Inferior parietal cortex (tissue), 1 donor: ENCODE data around the gene NOS3.

Experiments used
- DNase-seq: peaks from one replicate; pipeline ENCODE4 v3.0.0-alpha.2; 2016; ENCODE audit errors: extremely low spot score

The NOS3 gene

GRCh38 chr7:150964593-150965111, 26.2 kb upstream of the NOS3 start:
- no peak for DNase-seq

- no peak for DNase-seq
Observed at GRCh38 chr7:150965273-150965830, 25.5 kb upstream of the NOS3 start.

GRCh38 chr7:150966002-150966401, 24.8 kb upstream of the NOS3 start:
- DNase-seq: no peak

DNA sequence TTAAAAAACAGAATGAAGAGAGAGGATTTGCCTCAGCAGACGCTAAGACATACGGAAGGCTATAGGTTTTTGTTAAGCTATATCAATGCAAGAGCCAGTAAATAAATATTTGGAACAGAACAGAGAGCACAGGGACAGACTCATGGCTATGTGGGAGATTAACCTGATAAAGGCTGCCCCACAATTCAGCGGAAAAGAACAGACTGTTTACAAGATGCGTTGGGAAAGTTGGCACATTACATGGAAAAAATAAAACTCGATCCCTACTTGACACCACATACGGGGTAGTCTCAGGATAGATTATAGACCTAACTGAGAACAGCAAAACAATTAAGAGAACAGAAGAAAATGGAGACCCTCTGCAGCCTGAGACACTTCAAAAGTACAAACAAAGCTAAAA, 23.5 kb upstream of the NOS3 start:
- no peak for DNase-seq

DNA sequence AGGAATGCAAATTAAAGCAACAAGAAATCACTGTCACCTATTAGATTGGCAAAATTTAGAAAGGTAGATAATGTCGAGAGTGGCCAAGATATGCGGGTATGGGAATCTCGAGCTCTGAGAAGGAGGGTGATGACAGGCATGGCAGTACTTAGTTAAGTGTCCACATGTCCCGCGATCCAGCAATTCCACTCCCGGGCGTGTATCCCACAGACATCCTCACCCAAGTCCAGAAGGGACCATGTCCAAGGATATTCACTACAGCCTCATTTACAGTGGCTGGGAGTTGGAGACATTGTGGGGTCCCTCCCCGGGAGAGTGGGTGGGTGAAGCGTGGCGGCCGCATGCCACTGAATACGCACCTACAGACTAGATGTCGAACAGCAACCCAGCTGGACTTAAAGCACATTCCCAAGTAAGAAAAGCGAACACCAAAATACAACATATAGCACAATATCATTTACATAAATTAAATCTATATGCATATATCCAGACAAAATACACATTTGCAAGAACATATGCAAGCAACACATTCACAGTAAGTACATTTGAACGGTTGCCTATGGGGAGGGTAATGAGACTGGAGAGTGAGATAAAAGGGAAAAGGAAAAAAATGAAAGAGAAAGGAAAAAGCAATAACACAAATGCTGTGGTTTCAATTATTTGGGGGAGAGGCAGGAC, 22.6 kb upstream of the NOS3 start:
- DNase-seq: no peak

- DNase-seq: no peak
Observed at GRCh38 chr7:150968734-150969372, 22.0 kb upstream of the NOS3 start.

DNA sequence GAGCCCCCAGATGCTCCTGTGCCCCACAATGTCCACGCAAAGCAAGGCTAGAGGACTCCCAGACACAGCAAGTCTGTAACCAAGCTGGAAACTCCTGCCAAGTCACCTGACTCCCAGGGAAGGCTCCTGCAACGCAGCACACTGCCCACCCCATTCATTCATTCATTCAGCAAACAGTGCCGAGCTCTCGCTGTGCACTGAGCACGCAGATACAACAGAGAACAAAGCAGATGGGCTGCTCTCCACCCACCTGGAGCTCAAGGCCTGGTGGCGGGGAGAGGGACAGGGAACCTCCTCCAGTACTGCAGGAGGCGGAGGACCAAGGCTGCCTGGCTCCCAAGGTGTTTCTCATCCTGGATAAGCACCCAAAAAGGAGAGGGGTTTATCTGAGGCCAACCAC, 21.3 kb upstream of the NOS3 start:
- no peak for DNase-seq

GRCh38 chr7:150970424-150970823, 20.4 kb upstream of the NOS3 start:
- no peak for DNase-seq

DNA sequence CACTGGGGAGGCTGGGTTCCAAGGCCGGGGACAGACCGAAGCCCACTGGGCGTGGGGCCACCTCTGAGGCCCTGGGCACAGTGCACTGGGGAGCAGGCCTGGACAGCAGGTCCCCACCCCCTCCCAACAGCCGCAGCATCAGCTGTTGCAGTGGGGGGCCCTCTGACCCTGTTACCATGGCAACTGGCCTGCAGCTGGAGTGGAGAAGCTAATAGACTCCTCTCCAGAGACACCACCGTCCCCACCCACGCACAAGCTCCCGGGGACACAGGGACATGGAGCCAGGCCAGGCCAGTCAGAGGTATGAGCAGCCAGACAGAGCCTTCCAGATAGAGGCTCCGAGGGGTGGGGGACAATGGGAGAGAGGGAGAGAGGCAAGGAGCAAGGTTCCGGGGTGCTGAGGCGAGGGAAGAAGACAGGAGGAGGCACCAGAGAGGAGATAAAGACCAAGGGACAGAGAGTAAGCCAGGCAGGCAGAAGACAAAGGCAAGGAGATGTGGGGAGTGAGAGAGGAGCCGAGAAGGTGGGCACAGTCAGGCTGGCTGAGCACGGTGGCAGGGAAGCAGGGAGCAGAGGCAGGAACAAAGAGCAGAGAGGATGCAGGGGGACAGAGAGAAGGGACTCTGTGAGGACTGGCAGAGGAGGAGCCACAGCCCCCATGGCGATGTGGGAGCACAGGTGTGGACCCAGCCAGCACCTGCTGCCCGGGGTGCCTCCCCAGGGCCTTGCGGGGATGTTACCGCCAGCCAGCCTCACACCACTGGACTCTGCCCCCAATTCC, 19.4 kb upstream of the NOS3 start:
- DNase-seq: no peak

GRCh38 chr7:150972023-150972468, 18.8 kb upstream of the NOS3 start:
- no peak for DNase-seq

GRCh38 chr7:150972741-150973140, 18.1 kb upstream of the NOS3 start:
- no peak for DNase-seq

DNA sequence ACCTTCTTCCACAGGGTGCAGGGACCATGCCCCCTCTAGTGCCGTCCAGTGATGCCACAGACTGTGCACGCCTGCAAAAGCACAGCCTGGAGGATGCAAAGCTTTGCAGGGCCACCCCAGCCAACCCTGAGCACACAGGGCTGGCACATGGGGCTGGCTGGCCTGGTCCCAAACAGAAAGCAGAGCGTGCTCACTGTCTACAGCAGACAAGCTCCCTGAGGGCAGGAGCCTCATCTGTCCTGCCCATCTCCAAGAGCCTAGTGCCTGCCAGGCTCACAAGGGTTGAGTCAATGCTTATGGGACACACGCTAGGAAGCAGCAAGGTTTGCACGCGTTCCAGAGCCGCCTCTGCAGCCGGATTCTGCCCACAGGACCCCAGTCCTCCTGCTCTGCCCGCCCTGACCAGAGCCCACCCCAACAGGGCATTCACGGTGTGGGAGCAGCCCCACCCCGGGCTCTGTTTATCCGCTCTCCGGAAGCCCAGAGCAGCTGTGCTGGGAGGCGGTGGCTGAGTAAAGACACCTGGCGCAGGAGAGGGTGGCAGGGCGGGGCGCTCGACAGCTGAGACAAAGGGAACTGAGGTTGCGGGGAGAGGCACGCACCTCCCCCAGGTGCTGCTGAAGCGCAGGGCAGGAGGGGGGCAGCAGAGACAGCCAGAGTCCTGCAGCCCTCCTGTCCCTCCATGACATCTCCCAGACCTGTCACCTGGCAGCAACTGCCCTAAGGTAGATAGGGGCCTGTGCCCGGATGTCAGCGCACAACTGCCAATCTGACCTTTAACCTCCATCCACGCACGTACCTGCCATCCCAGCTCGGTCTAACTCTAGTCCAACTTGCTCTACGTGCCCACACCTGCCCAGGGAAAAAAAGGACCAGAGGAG, 17.0 kb upstream of the NOS3 start:
- no peak for DNase-seq

DNA sequence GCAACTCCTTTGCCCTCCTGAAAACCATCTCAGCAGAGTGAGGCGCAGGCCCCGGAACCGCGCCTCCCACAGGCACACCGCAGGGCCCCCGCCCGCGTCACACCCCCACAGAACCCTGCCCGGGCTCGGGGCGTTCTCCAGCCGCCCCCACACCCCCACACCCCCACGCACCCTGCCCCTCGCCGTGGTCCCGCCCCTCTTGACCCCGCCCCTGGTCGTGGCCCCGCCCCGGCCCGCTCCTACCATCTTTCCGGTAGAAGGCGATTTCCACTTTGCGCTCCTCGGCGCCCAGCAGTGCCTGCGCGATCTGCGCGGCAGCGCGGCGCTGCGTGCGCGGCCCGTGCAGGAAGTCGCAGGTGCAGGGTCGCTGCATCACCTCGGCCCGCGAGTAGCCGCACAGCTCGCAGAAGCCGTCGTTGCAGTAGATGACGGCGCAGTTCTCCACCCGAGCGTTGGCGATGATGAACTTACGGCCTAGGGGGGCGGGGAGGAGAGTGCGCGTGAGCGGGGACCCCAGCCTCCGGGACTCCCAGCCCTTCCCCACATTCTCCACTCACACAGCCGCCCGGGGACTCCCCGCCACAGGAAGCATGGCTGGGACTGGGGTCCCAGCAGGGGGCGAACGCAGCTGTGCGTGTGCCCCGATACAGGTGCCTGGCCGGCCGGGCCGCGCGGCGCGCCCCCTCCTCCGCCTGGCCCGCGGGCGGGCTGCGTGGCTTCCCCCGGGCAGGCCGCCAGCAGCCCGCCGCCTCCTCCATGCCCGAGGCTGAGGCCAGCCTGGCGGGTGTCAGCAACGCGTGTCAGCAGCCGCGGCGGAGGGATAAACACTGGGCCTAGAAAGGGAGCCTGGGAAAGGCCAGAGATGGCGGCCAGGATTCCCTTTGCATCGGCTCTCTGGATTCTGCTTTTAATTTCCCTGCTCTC, 16.1 kb upstream of the NOS3 start:
- DNase-seq: no peak

- no peak for DNase-seq
Observed at GRCh38 chr7:150975536-150976319, 15.1 kb upstream of the NOS3 start.

DNA sequence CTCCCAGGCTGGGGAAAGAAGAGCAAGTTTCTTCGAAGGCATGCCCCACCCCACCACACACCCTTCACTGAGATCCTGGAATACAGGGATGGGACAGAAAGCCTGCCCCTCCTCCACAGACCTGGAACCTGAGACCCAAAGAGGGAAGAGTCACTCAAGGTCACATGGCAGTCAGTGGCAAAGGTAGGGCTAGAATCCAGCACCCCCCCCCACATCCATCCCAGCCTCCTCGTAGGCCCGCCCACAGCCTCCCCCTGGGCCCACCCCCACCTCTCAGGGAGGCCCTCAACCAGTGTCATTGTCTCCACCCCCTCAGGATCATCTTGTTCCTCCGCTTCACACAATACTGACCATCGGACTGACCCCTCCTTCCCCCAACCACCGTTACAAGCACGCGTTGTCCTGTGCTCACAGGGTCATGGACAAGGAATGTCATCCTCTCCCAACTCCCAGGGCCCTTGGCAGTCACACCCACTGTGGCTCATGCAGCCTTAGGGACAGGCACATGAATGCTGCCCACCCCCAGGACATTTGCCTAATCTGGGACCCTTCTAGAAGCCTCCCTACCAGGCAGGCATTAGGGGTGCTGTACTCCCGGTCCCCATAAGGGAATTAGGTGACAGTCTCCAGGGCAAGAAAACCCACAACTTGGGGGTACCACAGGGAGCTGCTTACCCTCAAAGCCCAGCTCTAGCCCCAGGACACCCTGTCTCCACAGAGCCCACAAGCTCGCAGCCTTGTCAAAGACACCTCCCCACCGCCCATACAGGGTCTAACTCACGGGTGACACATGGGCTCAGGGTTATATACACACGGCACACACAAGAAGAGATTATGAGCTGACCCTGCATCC, 14.1 kb upstream of the NOS3 start:
- DNase-seq: no peak

- DNase-seq: no peak
Observed at GRCh38 chr7:150977382-150978125, 13.3 kb upstream of the NOS3 start.

DNA sequence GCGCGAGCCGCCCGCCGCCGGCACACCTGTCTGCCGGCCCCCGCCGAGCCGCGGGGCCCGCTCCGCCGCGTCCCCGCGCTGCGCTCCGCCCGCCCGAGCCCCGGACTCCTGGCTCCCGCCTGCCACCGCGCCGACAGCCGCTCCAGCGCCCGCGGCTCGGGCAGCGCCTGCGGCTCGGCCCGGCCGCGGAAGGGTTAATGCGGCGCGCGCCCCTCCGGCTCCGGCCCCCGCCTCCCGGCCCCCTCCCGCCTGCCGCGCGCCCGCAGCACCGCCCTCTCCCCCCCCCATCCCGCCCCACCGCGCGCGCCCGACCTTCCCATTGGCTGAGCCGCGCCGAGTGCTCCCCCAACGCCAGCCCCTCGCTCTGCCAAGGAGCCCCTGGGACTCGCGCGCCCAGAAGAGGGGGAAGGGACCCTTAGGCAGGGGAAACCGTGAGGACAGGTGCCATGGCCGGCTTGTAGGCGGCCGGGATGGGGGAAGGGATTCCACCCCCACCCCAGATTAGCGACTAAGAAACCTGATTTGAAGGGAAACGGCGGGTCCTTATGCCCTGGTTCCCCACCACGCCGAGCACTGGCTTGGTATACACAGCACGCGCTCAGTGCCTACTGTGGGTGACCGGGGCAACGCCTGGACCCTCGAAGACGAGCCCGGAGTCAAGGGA, 12.6 kb upstream of the NOS3 start, which contains the start of gene KCNH2:
Gene KCNH2 (minus strand): TSS at position 196 of the 664 bp plus-strand sequence. CDS start 408 bp downstream, outside the sequence.
- no peak for DNase-seq
